HEK293 (cell line): ENCODE measurements around the gene PILRB.
A peak's percentile ranks its signal among the peaks of the same experiment; 100 is the strongest.

ENCODE experiments used
- CTCF ChIA-PET: fragments of 350-600 bp; formaldehyde crosslinking; extraction: SDS; loops from one replicate; lab custom pipeline; 2021; ENCODE audit warnings: antibody characterized with exemption; lab: Yijun Ruan, JAX
- POLR2A ChIA-PET: fragments of 300-600 bp; formaldehyde crosslinking; extraction: SDS; loops from one replicate; lab custom pipeline; 2020; ENCODE audit warnings: antibody characterized with exemption, inconsistent platforms; lab: Yijun Ruan, JAX
- H3K27ac ChIP-seq: fragments of 200-500 bp; sonication (Bioruptor generic); 2 replicates; pipeline ENCODE4 v1.5.1; 2014; ENCODE audit warnings: low read depth, low read length, control low read depth, inconsistent platforms; ENCODE audit errors: extremely low read depth
- H3K36me3 ChIP-seq, 2 experiments: fragments of 200-500 bp in 1 of 2; sonication (Bioruptor generic) in 1 of 2; 1 replicate in 1 of 2; 2 replicates in 1 of 2; pipeline ENCODE4 v1.5.1; 2014 to 2017; ENCODE audit warnings: inconsistent platforms in 2 of 2, low read length in 2 of 2; ENCODE audit not compliant: control insufficient read depth in 2 of 2, insufficient read depth in 1 of 2
- H3K4me1 ChIP-seq: fragments of 200-500 bp; sonication (Bioruptor generic); 2 replicates; pipeline ENCODE4 v1.5.1; 2014; ENCODE audit warnings: mild to moderate bottlenecking, low read length, inconsistent platforms; ENCODE audit not compliant: control insufficient read depth, insufficient read depth
- H3K4me3 ChIP-seq: 2 replicates; pipeline ENCODE4 v1.5.1; 2011; ENCODE audit warnings: low read depth, mild to moderate bottlenecking, control low read depth, low read length, moderate library complexity
- H3K9me3 ChIP-seq: fragments of 200-500 bp; sonication (Bioruptor generic); 2 replicates; pipeline ENCODE4 v1.5.1; 2014; ENCODE audit warnings: low read depth, low read length, inconsistent platforms; ENCODE audit not compliant: control insufficient read depth, insufficient read depth
- BCL11B ChIP-seq: fragments of 450-650 bp; formaldehyde crosslinking; IDR thresholded peaks from 2 replicates; pipeline ENCODE4 v1.5.1; 2016; ENCODE audit warnings: low read depth, missing biosample characterization, missing genetic modification characterization
- KLF7 ChIP-seq: fragments of 450-650 bp; formaldehyde crosslinking; IDR thresholded peaks from 2 replicates; pipeline ENCODE4 v1.5.1; 2016; ENCODE audit warnings: missing biosample characterization, missing genetic modification characterization, borderline replicate concordance
- MEIS1 ChIP-seq: sonication (generic); formaldehyde crosslinking; IDR thresholded peaks from 2 replicates; pipeline ENCODE4 v1.8.1; 2022; ENCODE audit warnings: missing genetic modification reagents, mild to moderate bottlenecking, borderline replicate concordance
- RBAK ChIP-seq: fragments of 450-650 bp; formaldehyde crosslinking; IDR thresholded peaks from 2 replicates; pipeline ENCODE4 v1.5.1; 2016; ENCODE audit warnings: missing biosample characterization, missing genetic modification characterization
- SALL2 ChIP-seq: fragments of 450-650 bp; formaldehyde crosslinking; IDR thresholded peaks from 2 replicates; pipeline ENCODE4 v1.5.0; 2017; ENCODE audit warnings: missing biosample characterization, mild to moderate bottlenecking, missing genetic modification characterization, borderline replicate concordance
- TRIM28 ChIP-seq: IDR thresholded peaks from 2 replicates; pipeline ENCODE4 v1.6.1; 2011; ENCODE audit warnings: low read length, control low read depth, borderline replicate concordance
- ZBTB21 ChIP-seq: fragments of 450-650 bp; formaldehyde crosslinking; IDR thresholded peaks from 2 replicates; pipeline ENCODE4 v1.5.1; 2017; ENCODE audit warnings: missing biosample characterization, missing genetic modification characterization
- ZEB2 ChIP-seq: fragments of 450-650 bp; formaldehyde crosslinking; IDR thresholded peaks from 2 replicates; pipeline ENCODE4 v1.5.1; 2016; ENCODE audit warnings: missing biosample characterization, missing genetic modification characterization
- ZFHX2 ChIP-seq: fragments of 450-650 bp; formaldehyde crosslinking; conservative IDR thresholded peaks from 2 replicates; pipeline ENCODE4 v1.5.1; 2016; ENCODE audit warnings: missing biosample characterization, missing genetic modification characterization
- ZFP41 ChIP-seq: fragments of 450-650 bp; formaldehyde crosslinking; IDR thresholded peaks from 2 replicates; pipeline ENCODE4 v1.5.1; 2016; ENCODE audit warnings: missing biosample characterization, missing genetic modification characterization, borderline replicate concordance
- ZNF132 ChIP-seq: fragments of 450-650 bp; formaldehyde crosslinking; IDR thresholded peaks from 2 replicates; pipeline ENCODE4 v1.5.1; 2017; ENCODE audit warnings: missing biosample characterization, missing genetic modification characterization, borderline replicate concordance
- ZNF214 ChIP-seq: fragments of 450-650 bp; formaldehyde crosslinking; IDR thresholded peaks from 2 replicates; pipeline ENCODE4 v1.5.1; 2017; ENCODE audit warnings: missing biosample characterization, mild to moderate bottlenecking, missing genetic modification characterization, borderline replicate concordance
- ZNF239 ChIP-seq: fragments of 450-650 bp; formaldehyde crosslinking; IDR thresholded peaks from 2 replicates; pipeline ENCODE4 v1.5.1; 2016; ENCODE audit warnings: missing biosample characterization, missing genetic modification characterization
- ZNF558 ChIP-seq: fragments of 450-650 bp; formaldehyde crosslinking; IDR thresholded peaks from 2 replicates; pipeline ENCODE4 v1.5.1; 2016; ENCODE audit warnings: missing biosample characterization, missing genetic modification characterization
- ZNF585B ChIP-seq: fragments of 450-650 bp; formaldehyde crosslinking; IDR thresholded peaks from 2 replicates; pipeline ENCODE4 v1.5.1; 2016; ENCODE audit warnings: missing biosample characterization, missing genetic modification characterization
- ZNF610 ChIP-seq: fragments of 450-650 bp; formaldehyde crosslinking; IDR thresholded peaks from 2 replicates; pipeline ENCODE4 v1.5.1; 2016; ENCODE audit warnings: missing biosample characterization, missing genetic modification characterization, borderline replicate concordance
- ZNF670 ChIP-seq: fragments of 450-650 bp; formaldehyde crosslinking; IDR thresholded peaks from 2 replicates; pipeline ENCODE4 v1.5.1; 2016; ENCODE audit warnings: missing biosample characterization, missing genetic modification characterization, low read depth
- ZNF843 ChIP-seq: fragments of 450-650 bp; formaldehyde crosslinking; IDR thresholded peaks from 2 replicates; pipeline ENCODE4 v1.5.1; 2016; ENCODE audit warnings: missing biosample characterization, missing genetic modification characterization
- ZSCAN16 ChIP-seq: fragments of 450-650 bp; formaldehyde crosslinking; IDR thresholded peaks from 2 replicates; pipeline ENCODE4 v1.5.1; 2016; ENCODE audit warnings: missing biosample characterization, missing genetic modification characterization
- ZSCAN23 ChIP-seq: fragments of 450-650 bp; formaldehyde crosslinking; IDR thresholded peaks from 2 replicates; pipeline ENCODE4 v1.5.1; 2016; ENCODE audit warnings: missing biosample characterization, missing genetic modification characterization
- TF ChIP-seq, protein P1 (sequence below): fragments of 450-650 bp; formaldehyde crosslinking; IDR thresholded peaks from 2 replicates; pipeline ENCODE4; 2016; ENCODE audit warnings: missing biosample characterization, missing genetic modification characterization
- TF ChIP-seq, protein P2 (sequence below): fragments of 450-650 bp; formaldehyde crosslinking; IDR thresholded peaks from 2 replicates; pipeline ENCODE4 v1.5.1; 2017; ENCODE audit warnings: missing biosample characterization, missing genetic modification characterization
- TF ChIP-seq, protein P3 (sequence below): fragments of 450-650 bp; formaldehyde crosslinking; IDR thresholded peaks from 2 replicates; pipeline ENCODE4 v1.5.1; 2016; ENCODE audit warnings: missing biosample characterization, missing genetic modification characterization
- TF ChIP-seq, protein P4 (sequence below): fragments of 450-650 bp; formaldehyde crosslinking; IDR thresholded peaks from 2 replicates; pipeline ENCODE4 v1.5.1; 2016; ENCODE audit warnings: missing biosample characterization, missing genetic modification characterization

PILRB gene

DNA sequence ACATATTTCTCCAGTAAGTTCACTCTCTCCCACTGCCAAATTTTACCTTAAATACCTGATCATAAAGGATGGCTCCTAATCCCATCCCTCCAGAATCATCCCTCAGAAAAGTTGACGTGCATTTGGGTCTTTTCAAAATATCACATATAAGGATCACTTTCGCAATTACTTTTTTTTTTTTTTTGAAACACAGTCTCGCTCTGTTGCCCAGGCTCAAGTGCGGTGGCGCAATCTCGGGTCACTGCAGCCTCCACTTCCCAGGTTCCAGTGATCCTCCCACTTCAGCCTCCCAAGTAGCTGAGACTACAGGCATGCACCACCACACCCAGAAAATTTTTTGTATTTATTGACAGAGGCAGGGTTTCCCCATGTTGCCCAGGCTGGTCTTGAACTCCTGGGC, 53.2 kb downstream of the PILRB start:
- Histone ChIP-seq H3K4me3 (no peak overlapping the region), H3K27ac (no peak overlapping the region), H3K9me3 (no peaks in the 10 kb centered on the region), H3K36me3 (no peaks in the 10 kb centered on the region), H3K4me1 (0 out of 2 replicates have a peak, but pooled peaks cover 6% of the 10 kb centered on the region)
- ChIA-PET POLR2A (interaction anchor here (0.9 kb wide), 1 partner anchor 17 kb away, joined by 3 read pairs; the partner anchor contains the start of gene ZCWPW1), CTCF (interaction anchor here (0.7 to 2.1 kb wide), 3 partner anchors 9 to 278 kb away, joined by 4 to 5 read pairs (median 4); no protein-coding TSS in a partner anchor)
- no peak for TF ChIP-seq MEIS1
- TF ChIP-seq ZNF610 (tag by site-specific recombination): no peak
- TF ChIP-seq, protein P1, sequence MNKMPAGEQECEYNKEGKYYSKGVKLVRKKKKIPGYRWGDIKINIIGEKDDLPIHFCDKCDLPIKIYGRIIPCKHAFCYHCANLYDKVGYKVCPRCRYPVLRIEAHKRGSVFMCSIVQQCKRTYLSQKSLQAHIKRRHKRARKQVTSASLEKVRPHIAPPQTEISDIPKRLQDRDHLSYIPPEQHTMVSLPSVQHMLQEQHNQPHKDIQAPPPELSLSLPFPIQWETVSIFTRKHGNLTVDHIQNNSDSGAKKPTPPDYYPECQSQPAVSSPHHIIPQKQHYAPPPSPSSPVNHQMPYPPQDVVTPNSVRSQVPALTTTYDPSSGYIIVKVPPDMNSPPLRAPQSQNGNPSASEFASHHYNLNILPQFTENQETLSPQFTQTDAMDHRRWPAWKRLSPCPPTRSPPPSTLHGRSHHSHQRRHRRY (tag by site-specific recombination): no peak
- TF ChIP-seq, protein P2, sequence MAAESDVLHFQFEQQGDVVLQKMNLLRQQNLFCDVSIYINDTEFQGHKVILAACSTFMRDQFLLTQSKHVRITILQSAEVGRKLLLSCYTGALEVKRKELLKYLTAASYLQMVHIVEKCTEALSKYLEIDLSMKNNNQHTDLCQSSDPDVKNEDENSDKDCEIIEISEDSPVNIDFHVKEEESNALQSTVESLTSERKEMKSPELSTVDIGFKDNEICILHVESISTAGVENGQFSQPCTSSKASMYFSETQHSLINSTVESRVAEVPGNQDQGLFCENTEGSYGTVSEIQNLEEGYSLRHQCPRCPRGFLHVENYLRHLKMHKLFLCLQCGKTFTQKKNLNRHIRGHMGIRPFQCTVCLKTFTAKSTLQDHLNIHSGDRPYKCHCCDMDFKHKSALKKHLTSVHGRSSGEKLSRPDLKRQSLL (tag by site-specific recombination): no peak
- TF ChIP-seq ZNF670 (tag by site-specific recombination): no peak
- TF ChIP-seq ZBTB21 (tag by site-specific recombination): no peak
- TF ChIP-seq ZNF558 (tag by site-specific recombination): no peak
- no peak for TF ChIP-seq ZNF132
- TF ChIP-seq ZNF585B: no peak
- TF ChIP-seq BCL11B: no peak
- no peak for TF ChIP-seq TRIM28
- TF ChIP-seq, protein P3, sequence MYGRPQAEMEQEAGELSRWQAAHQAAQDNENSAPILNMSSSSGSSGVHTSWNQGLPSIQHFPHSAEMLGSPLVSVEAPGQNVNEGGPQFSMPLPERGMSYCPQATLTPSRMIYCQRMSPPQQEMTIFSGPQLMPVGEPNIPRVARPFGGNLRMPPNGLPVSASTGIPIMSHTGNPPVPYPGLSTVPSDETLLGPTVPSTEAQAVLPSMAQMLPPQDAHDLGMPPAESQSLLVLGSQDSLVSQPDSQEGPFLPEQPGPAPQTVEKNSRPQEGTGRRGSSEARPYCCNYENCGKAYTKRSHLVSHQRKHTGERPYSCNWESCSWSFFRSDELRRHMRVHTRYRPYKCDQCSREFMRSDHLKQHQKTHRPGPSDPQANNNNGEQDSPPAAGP (tag by site-specific recombination): no peak
- TF ChIP-seq ZNF843 (tag by site-specific recombination): no peak
- TF ChIP-seq ZSCAN23 (tag by site-specific recombination): no peak
- no peak for TF ChIP-seq SALL2 (tag by site-specific recombination)
- TF ChIP-seq RBAK (tag by site-specific recombination): no peak
- TF ChIP-seq ZSCAN16: no peak
- no peak for TF ChIP-seq ZNF214 (tag by site-specific recombination)
- no peak for TF ChIP-seq ZNF239

DNA sequence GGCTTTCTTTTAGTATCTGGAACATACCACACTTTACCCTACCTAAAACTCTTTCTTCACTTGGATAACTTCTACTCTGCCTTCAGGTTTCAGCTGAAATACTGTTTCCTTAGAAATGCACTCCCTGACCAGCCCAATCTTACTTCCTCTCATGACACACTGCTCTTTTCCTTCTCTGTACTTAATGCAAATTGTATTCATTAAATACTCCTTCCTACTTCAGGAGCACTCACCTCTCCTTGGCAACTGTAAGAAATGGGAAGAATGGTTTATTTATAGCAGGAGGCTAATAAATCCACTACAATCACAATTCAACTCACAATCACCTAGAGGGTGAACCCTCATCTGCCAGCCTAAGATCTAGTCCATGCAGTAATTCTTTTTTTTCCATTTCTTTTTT, 55.4 kb downstream of the PILRB start:
- CTCF ChIA-PET: interaction anchor here (2.0 kb wide), 1 partner anchor 11 kb away, joined by 5 read pairs; no protein-coding TSS in a partner anchor
- no peak overlapping the region for H3K27ac ChIP-seq
- no peaks in the 10 kb centered on the region for H3K9me3 ChIP-seq
- H3K4me3 ChIP-seq: no peak overlapping the region
- TF ChIP-seq ZEB2 (tag by site-specific recombination) (no peak), KLF7 (tag by site-specific recombination) (no peak), ZFHX2 (tag by site-specific recombination) (no peak), ZFP41 (tag by site-specific recombination) (no peak)
- TF ChIP-seq, protein P4, sequence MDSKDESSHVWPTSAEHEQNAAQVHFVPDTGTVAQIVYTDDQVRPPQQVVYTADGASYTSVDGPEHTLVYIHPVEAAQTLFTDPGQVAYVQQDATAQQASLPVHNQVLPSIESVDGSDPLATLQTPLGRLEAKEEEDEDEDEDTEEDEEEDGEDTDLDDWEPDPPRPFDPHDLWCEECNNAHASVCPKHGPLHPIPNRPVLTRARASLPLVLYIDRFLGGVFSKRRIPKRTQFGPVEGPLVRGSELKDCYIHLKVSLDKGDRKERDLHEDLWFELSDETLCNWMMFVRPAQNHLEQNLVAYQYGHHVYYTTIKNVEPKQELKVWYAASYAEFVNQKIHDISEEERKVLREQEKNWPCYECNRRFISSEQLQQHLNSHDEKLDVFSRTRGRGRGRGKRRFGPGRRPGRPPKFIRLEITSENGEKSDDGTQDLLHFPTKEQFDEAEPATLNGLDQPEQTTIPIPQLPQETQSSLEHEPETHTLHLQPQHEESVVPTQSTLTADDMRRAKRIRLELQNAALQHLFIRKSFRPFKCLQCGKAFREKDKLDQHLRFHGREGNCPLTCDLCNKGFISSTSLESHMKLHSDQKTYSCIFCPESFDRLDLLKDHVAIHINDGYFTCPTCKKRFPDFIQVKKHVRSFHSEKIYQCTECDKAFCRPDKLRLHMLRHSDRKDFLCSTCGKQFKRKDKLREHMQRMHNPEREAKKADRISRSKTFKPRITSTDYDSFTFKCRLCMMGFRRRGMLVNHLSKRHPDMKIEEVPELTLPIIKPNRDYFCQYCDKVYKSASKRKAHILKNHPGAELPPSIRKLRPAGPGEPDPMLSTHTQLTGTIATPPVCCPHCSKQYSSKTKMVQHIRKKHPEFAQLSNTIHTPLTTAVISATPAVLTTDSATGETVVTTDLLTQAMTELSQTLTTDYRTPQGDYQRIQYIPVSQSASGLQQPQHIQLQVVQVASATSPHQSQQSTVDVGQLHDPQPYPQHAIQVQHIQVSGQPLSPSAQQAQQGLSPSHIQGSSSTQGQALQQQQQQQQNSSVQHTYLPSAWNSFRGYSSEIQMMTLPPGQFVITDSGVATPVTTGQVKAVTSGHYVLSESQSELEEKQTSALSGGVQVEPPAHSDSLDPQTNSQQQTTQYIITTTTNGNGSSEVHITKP (tag by site-specific recombination): 0 out of 2 replicates have a peak, but pooled peaks have one; percentile 6
- H3K4me1 ChIP-seq: no peaks in the 10 kb centered on the region
- H3K36me3 ChIP-seq: no peaks in the 10 kb centered on the region
- POLR2A ChIA-PET: interaction anchor here (1.0 kb wide), 1 partner anchor 15 kb away, joined by 3 read pairs; the partner anchor contains the start of gene ZCWPW1
